Neutrophil (primary cell): ENCODE data around the gene SMAD1.

Experiments used
- H3K27ac ChIP-seq: fragments of 200-600 bp; sonication (generic); 2 replicates; pipeline ENCODE4 v1.5.1; 2016; ENCODE audit warnings: mild to moderate bottlenecking, moderate library complexity
- H3K27me3 ChIP-seq: fragments of 200-600 bp; sonication (generic); 2 replicates; pipeline ENCODE4 v1.6.0; 2016; ENCODE audit warnings: mild to moderate bottlenecking
- H3K36me3 ChIP-seq: fragments of 200-600 bp; sonication (generic); 2 replicates; pipeline ENCODE4 v1.5.1; 2017
- H3K4me1 ChIP-seq, 2 experiments: fragments of 200-600 bp in 1 of 2; sonication (generic) in 1 of 2; 1 replicate in 1 of 2; 2 replicates in 1 of 2; pipeline versions ENCODE4 v1.5.1 to v1.6.1; 2013 to 2016; ENCODE audit warnings: low read depth in 1 of 2, low read length in 1 of 2, mild to moderate bottlenecking in 1 of 2, moderate library complexity in 1 of 2; ENCODE audit not compliant: control insufficient read depth in 1 of 2, insufficient read depth in 1 of 2
- H3K4me3 ChIP-seq, 2 experiments: fragments of 200-600 bp in 1 of 2; sonication (generic) in 1 of 2; 1 replicate in 1 of 2; 2 replicates in 1 of 2; pipeline ENCODE4 v1.5.1; 2013 to 2016; ENCODE audit warnings: low read depth in 1 of 2, low read length in 1 of 2, mild to moderate bottlenecking in 1 of 2, moderate library complexity in 1 of 2
- H3K9me3 ChIP-seq: fragments of 200-600 bp; sonication (generic); 2 replicates; pipeline ENCODE4 v1.5.1; 2016
- CTCF ChIP-seq: fragments of 200-600 bp; sonication (generic); IDR thresholded peaks from 2 replicates; pipeline ENCODE4 v1.5.1; 2016; ENCODE audit warnings: antibody characterized with exemption

Gene SMAD1

GRCh38 chr4:145511913-145512522, 30.4 kb downstream of the SMAD1 start:
- Histone ChIP-seq H3K27me3 (no peaks in the 10 kb centered on the region), H3K4me1 (no peaks in the 10 kb centered on the region), H3K27ac (no peak overlapping the region), H3K9me3 (no peaks in the 10 kb centered on the region), H3K4me3 (no peak overlapping the region), H3K36me3 (no peaks in the 10 kb centered on the region)
- no peak for TF ChIP-seq CTCF

GRCh38 chr4:145513020-145513621, 31.5 kb downstream of the SMAD1 start:
- no peaks in the 10 kb centered on the region for H3K4me1 ChIP-seq
- TF ChIP-seq CTCF = no peak
- H3K36me3 ChIP-seq = no peaks in the 10 kb centered on the region
- H3K27me3 ChIP-seq = no peaks in the 10 kb centered on the region
- H3K27ac ChIP-seq = no peak overlapping the region
- H3K9me3 ChIP-seq = no peaks in the 10 kb centered on the region
- H3K4me3 ChIP-seq = no peak overlapping the region

GRCh38 chr4:145520172-145520571, 38.5 kb downstream of the SMAD1 start:
- Histone ChIP-seq H3K36me3 (no peaks in the 10 kb centered on the region), H3K9me3 (no peaks in the 10 kb centered on the region), H3K27ac (no peak overlapping the region), H3K4me1 (no peaks in the 10 kb centered on the region), H3K4me3 (no peak overlapping the region), H3K27me3 (no peaks in the 10 kb centered on the region)
- no peak for TF ChIP-seq CTCF

- no peak overlapping the region for H3K4me3 ChIP-seq
- H3K27me3 ChIP-seq = no peaks in the 10 kb centered on the region
- no peaks in the 10 kb centered on the region for H3K36me3 ChIP-seq
- H3K27ac ChIP-seq = no peak overlapping the region
- no peaks in the 10 kb centered on the region for H3K4me1 ChIP-seq
- H3K9me3 ChIP-seq = no peaks in the 10 kb centered on the region
- no peak for TF ChIP-seq CTCF
Observed at GRCh38 chr4:145521282-145521681, 39.6 kb downstream of the SMAD1 start.

GRCh38 chr4:145523117-145523516, 41.5 kb downstream of the SMAD1 start:
- no peaks in the 10 kb centered on the region for H3K4me1 ChIP-seq
- TF ChIP-seq CTCF = no peak
- H3K4me3 ChIP-seq = no peak overlapping the region
- no peak overlapping the region for H3K27ac ChIP-seq
- H3K9me3 ChIP-seq = no peaks in the 10 kb centered on the region
- H3K27me3 ChIP-seq = no peaks in the 10 kb centered on the region
- no peaks in the 10 kb centered on the region for H3K36me3 ChIP-seq
